Hepatocyte (in vitro differentiated cells): Measurements from ENCODE around the gene PPOX.

ENCODE experiments used
- CTCF ChIP-seq: fragments of 200-600 bp; sonication (generic); IDR thresholded peaks from 2 replicates; pipeline ENCODE4 v1.5.1; 2016; ENCODE audit warnings: antibody characterized with exemption, mild to moderate bottlenecking; ENCODE audit not compliant: poor library complexity
- EZH2phosphoT487 ChIP-seq: fragments of 200-600 bp; sonication (generic); IDR thresholded peaks from one replicate; pipeline ENCODE4 v1.6.1; 2018; ENCODE audit warnings: antibody characterized with exemption, mild to moderate bottlenecking, low read depth, moderate library complexity; ENCODE audit not compliant: unreplicated experiment, severe bottlenecking

GRCh38 chr1:161153176-161153575 lies 13.1 kb upstream of the PPOX start:
- TF ChIP-seq CTCF = no peak
- no peak for TF ChIP-seq EZH2phosphoT487
